Measurements from ENCODE around the gene ITGB1.

The ITGB1 gene

DNA sequence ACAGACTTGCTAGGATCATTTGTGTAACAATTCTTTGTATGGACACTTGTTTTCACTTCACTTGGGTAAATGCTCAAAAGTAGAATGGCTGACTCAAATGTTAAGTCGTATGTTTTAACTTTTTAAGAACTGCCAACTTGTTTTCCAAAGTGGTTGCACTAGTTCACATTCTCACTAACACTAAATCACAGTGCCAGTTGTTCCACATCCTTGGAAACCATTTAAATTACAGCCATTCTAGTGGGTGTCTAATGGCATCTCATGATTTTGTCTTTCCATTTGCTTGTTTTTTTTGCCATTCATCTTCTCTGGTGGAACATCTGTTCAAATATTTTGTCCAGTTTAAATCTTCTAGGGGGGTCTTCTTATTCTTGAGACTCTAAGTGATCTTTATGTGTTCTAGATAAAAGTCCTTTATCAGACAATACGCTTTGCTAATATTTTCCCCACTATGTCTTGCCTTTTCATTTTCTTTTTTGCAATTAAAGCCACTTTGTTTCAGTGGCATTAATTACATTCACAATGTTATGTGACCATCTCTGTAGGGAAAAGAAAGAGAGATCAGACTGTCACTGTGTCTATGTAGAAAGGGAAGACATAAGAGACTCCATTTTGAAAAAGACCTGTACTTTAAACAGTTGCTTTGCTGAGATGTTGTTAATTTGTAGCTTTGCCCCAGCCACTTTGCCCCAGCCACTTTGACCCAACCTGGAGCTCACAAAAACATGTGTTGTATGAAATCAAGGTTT is 63.9 kb downstream of the ITGB1 start:
- DNase-seq (ENCODE audit: low read depth) = no peak
- H3K4me3 ChIP-seq (replicated peaks; ENCODE audit: low read depth, low read length) = no peak overlapping the region
- TF ChIP-seq, protein P1, sequence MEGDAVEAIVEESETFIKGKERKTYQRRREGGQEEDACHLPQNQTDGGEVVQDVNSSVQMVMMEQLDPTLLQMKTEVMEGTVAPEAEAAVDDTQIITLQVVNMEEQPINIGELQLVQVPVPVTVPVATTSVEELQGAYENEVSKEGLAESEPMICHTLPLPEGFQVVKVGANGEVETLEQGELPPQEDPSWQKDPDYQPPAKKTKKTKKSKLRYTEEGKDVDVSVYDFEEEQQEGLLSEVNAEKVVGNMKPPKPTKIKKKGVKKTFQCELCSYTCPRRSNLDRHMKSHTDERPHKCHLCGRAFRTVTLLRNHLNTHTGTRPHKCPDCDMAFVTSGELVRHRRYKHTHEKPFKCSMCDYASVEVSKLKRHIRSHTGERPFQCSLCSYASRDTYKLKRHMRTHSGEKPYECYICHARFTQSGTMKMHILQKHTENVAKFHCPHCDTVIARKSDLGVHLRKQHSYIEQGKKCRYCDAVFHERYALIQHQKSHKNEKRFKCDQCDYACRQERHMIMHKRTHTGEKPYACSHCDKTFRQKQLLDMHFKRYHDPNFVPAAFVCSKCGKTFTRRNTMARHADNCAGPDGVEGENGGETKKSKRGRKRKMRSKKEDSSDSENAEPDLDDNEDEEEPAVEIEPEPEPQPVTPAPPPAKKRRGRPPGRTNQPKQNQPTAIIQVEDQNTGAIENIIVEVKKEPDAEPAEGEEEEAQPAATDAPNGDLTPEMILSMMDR (IDR thresholded peaks at IDR 0.05; ENCODE audit: low read length, missing control alignments) = no peak

DNA sequence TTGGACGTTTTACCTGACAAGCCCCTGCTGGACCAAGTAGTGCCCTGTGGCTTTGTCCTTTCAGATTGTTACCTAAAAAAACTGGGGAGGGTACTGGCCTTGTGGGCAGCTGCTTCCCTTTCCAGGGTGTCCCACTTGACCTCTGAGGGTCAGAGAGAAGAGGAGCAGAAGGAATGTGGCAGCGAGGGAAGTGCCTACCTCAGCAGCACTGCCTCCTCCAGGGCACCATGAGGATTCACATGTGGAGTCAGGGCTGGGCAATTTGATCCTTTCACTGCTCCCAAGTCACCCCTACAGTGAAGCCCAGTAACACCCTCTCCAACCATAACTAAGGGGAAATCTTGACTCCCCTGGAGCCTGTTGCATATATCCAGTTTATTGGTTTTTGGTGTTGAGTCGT is 64.6 kb downstream of the ITGB1 start:
- H3K4me3 ChIP-seq (replicated peaks; ENCODE audit: low read depth, low read length) = no peak overlapping the region
- DNase-seq (ENCODE audit: low read depth) = no peak
- TF ChIP-seq, protein P1 (IDR thresholded peaks at IDR 0.05; ENCODE audit: low read length, missing control alignments) = peak; percentile 6

DNA sequence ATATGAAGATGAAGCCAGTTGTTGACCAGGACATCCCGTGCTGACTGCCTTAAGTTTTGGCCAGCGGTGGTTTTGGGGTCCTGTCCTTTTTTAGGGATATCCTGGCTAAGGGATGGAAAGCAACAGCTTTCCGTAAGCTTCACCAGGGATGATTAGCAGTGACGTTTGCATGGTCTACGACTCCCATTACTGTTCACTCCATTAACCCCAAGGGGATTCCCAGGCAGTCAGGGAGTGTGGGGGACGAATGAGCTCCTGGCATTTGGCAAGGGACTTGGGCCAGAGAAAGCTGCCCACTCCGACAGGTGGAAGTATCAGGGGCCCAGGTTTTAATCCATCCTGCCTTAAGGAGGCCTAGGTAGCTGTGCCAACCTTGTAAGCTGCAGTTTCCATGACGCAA is 66.8 kb downstream of the ITGB1 start:
- TF ChIP-seq, protein P1 (IDR thresholded peaks at IDR 0.05; ENCODE audit: low read length, missing control alignments) = no peak
- no peak overlapping the region for H3K4me3 ChIP-seq (replicated peaks; ENCODE audit: low read depth, low read length)
- no peak for DNase-seq (ENCODE audit: low read depth)

DNA sequence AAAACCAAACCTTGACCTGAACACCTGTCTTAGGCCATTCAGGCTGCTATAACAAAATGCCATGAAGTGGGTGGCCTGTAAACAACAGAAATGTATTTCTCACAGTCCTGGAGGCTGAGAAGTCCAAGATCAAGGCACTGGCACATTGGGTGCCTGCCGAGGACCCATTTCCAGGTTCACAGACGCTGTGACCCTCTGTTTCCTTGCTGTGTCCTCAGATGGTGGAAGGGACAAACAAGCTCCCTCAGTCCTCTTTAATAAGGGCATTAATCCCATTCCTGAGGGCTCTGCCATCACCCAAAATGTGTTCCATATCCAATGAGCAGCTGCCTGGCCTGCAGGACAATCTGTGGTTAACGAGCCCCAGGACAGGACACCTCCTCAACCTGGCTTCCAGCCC is 67.6 kb downstream of the ITGB1 start:
- H3K4me3 ChIP-seq (replicated peaks; ENCODE audit: low read depth, low read length) = no peak overlapping the region
- DNase-seq (ENCODE audit: low read depth) = no peak
- TF ChIP-seq, protein P1 (IDR thresholded peaks at IDR 0.05; ENCODE audit: low read length, missing control alignments) = no peak

DNA sequence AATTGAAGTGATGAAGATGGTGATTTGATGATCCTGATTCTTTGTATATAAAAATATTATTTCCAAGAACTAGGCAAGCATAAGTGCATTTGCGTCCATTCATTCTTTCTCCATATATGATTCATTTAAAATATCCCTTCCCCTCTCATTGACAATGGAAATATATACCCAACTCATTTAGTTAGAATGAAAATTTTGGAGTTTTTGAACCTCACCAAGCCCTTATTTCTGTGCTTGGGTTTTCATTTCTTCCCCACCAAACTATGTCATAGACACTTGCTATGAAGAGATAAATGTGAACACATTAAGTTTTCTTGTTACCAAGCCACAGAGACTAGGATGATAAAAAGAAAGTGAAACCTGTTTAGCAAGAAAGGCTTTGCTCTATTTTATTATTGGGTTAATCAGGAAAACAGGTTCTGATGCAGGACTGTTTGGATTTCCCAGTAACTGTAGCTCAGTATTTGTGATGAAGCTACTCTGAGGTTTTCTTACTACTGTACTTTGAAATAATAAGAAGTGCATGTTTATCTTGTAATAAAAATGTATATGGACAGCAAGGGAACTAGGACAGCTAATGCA is 68.3 kb downstream of the ITGB1 start:
- H3K4me3 ChIP-seq (replicated peaks; ENCODE audit: low read depth, low read length) = no peak overlapping the region
- TF ChIP-seq, protein P1 (IDR thresholded peaks at IDR 0.05; ENCODE audit: low read length, missing control alignments) = no peak
- DNase-seq (ENCODE audit: low read depth) = no peak

DNA sequence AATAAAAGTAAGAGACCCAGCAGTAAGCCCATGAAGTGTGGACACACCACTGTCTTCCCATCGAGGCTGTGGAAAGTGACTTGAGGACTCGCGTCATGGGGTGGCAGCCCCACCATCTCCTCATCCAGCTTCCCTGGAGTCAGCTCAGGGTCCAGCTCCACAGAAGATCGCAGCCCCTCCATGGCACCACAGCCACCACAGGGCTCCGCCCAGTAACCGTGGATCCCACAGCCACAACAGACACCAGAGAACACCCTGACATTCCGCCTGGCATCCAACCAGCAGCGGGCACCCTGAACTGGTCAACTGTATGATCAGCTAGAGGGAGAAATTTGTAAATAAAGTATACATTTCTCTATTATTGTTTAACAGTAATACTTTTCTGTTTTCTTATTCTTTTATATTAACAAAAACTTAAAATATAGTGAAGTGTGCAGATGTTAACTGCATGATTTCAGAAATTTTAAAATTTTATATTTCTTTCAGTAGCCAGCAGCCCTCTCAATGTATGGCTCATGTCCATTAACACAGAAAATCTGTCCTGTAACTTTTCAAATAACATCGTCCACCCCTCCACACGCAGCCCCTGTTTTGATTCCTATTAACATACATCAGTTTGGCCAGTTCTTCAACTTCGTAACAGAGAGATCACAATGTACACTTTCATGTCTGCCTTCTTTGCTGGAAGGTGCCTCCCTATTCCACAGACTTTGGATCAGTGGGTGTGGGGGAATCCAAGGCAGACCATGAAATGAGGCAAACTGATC is 69.7 kb downstream of the ITGB1 start:
- no peak overlapping the region for H3K4me3 ChIP-seq (replicated peaks; ENCODE audit: low read depth, low read length)
- DNase-seq (ENCODE audit: low read depth) = no peak
- TF ChIP-seq, protein P1 (IDR thresholded peaks at IDR 0.05; ENCODE audit: low read length, missing control alignments) = no peak
